Left cardiac atrium (tissue), 4 donors: ENCODE results near the gene NT5E. TPM values are rescaled to one million over a fixed set of nuclear protein-coding genes. Genes with fewer than 3 reads are reported as not detected.
A peak's percentile ranks its signal among the peaks of the same experiment; 100 is the strongest.
"Not testable (repeated sequence)": the region's sequence is repeated elsewhere in the genome, so short reads cannot be mapped to it uniquely, and the experiment has no call there.

Source experiments
- ATAC-seq, 2 donors: fragments of 200-7000 bp; cut with Tn5 transposase; one replicate each; pipeline ENCODE4 v1.9.1; 2020; ENCODE audit warnings: mild to moderate bottlenecking in 2 of 2, moderate library complexity in 2 of 2
- DNase-seq: peaks from one replicate; pipeline ENCODE4 v3.0.0-alpha.2; 2020
- intact Hi-C, 2 donors: fragments of 100-400 bp; cut with DNase I; formaldehyde crosslinking; loops; one replicate each; pipeline versions ENCODE4 v1.14.1 to v1.15.1; 2022 to 2023
- long read RNA-seq: library from polyadenylated mRNA; unstranded; transcript quantifications from one replicate; pipeline ENCODE4 v2.0.0, GENCODE V29; 2021
- total RNA-seq, 2 donors: library from RNA; stranded (reverse); fragmentation: NEBNext Ultra II Directional; extraction: Animal tissue kit (Norgen Biotek cat#: 25700); gene quantifications; one replicate each; pipeline ENCODE4 v1.2.1, GENCODE V29; 2021
- donor health status: DM: no; HTN: yes; CAD: no.
- donor health status: DM: no; HTN: yes; CAD: no; lungs with severe emphysema.
- donor health status: DM: yes; HTN: yes; CAD: no.
- donor health status: Dilated cardiomyopathy.

NT5E gene
- 10 to 100 TPM in 1 of 2 donors, 1 to 10 TPM in 1; 9.5 to 13.5 TPM for total RNA-seq
- long read RNA-seq, partial matches to known transcripts = 2 of 9 reads
- long read RNA-seq, other reads (novel, unspliced or antisense) = 2 of 9 reads

- peak; percentile 87 for DNase-seq
- intact Hi-C loops = no loop called here
- ATAC-seq = peak; percentile 94 to 95
These were observed at the start of gene NT5E for GRCh38 chr6:85449818-85450759. TSS of gene NT5E (plus strand) at chr6:85450083. CDS start at chr6:85450140, 57 bp downstream.

GRCh38 chr6:85400331-85400730 lies 49.6 kb upstream of the NT5E start:
- no peak for ATAC-seq
- intact Hi-C loops = no loop called here
- DNase-seq = no peak

DNA sequence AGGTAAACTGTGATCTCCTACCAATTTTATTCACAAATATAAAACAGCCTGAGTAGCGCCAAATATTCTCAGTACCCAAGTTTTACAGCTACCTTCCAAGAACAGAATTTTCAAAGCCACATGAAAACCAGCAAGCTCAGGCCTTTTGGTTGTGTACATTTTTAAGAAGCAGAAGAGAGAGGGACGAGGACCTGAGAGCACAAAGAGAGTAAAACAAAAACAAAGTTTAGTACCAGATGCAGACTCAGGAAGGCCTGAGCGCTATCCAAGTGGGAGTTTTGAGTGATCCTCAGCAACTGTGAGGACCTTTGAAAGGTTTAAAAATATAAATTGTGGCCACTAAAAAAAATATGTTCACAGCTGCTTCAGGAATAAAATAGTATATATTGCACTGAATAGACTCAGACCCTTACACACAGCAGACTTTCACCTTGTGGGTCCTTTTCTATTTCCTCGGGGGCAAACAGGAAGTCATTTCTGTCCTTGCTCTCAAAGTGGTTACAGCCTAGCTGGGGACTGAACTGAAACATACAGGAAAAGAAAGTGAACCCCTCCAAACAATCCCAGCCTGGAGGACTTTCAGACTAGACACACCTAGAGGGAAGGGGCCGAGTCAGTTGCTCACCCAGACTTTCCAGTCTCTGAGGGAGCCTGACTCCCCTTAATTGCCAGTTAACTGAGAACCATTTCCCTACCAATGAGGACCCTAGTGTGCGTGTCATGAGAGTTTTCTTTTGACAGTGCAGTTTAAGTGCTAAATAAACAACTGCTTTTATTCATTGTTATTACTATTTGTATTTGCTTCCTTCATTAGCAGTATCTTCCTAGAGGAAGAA lies 48.5 kb upstream of the NT5E start:
- intact Hi-C loops = no loop called here
- no peak for ATAC-seq
- no peak for DNase-seq

DNA sequence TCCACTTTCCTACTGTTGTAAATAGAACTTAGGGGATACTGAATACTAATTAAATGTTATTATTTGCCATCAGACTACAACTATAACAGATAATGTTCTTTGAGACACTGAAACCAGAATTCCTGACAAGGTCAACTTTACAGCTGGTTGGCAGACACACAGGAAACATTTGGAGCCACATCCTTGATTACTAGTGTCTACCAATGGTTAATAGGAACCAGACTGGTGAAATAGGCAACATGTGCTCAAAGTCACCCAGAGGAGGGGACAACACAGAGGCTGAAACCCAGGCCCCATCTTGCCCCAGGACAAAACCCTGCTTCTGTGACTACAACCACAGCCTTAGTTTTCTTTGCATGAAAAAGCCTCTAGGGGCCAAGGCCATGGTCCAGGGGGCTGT lies 47.8 kb upstream of the NT5E start:
- DNase-seq = no peak
- no peak for ATAC-seq
- intact Hi-C loops = no loop called here

GRCh38 chr6:85402922-85403321 lies 47.0 kb upstream of the NT5E start:
- intact Hi-C loops = no loop called here
- DNase-seq (no peak), ATAC-seq (no peak)

DNA sequence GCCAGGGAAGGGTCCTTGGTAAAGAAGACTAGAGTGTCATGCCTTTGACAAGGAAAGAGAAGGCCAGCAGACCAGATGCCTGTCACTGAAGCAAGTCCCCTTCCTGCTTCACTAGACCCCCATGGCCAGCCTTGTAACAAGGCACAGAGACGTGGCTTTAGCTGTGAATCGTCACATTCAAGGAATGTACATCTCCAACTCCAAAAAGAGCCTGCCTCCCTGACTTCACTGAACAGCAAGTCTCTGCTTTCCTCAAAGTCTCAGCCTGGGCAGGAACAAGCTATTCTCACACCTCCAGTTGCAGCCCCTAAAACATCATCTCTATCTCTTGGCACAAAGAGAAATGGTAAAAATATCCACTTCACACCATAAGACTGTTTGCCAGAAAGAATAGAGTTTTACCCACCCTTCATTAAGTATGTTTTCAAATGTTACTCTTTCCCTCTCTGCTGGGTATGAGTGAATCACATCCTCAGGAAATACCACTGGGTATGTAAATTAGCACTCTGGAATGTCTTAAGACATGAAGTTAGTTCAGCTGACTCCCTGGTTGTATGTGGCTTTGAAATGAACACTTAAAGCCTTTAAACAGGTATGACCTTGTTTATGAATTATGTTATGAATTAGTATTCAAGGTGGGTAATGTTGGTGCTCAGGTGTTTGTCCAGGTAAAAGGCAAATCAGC lies 46.4 kb upstream of the NT5E start:
- no peak for DNase-seq
- ATAC-seq = peak in 1 of 2 donors; percentile 83
- intact Hi-C loops = no loop called here

DNA sequence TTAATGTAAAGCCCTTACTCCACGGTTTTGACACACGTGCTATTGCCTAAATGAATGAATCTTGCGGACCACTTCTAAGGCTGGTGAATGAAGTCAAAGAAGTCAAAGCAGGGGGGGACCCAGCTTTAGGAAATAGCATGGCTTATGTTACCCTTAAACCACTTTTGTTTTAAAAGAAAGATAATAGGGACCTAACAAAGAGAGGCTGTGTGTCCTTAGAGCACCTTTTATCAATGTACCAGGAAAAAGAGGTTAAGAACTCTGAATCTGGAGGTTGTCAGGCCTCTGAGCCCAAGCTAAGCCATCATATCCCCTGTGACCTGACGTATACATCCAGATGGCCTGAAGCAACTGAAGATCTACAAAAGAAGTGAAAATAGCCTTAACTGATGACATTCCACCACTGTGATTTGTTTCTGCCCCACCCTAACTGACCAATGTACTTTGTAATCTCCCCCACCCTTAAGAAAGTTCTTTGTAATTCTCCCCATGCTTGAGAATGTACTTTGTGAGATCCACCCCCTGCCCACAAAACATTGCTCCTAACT lies 45.8 kb upstream of the NT5E start:
- intact Hi-C loops, DNase-seq, ATAC-seq: not testable (repeated sequence)

DNA sequence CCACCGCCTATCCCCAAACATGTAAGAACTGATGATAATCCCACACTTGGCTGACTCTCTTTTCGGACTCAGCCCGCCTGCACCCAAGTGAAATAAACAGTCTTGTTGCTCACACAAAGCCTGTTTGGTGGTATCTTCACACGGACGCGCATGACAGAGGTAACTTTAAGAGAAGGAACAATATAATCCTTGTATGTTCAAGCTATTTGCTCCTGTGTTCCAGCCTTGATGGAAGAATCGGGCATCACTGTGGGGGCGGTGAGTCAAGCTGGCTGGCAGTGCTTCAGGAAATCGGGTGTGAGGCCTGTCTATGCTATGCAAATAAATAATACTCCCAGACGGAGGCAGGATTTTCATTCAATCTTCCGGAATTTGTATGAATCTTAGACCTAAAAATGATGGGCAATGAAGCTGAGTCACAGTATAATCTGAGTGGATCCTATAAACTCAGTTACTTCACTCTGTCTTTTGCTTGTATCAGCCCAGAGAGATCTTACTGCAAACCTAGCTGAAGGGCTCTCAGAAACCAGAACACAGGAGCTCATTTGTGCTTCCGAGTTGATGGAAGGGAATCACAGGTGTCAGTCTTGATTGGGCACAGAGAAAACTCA lies 45.2 kb upstream of the NT5E start:
- intact Hi-C loops = no loop called here
- DNase-seq = peak; percentile 45
- ATAC-seq = peak; percentile 44 to 82

DNA sequence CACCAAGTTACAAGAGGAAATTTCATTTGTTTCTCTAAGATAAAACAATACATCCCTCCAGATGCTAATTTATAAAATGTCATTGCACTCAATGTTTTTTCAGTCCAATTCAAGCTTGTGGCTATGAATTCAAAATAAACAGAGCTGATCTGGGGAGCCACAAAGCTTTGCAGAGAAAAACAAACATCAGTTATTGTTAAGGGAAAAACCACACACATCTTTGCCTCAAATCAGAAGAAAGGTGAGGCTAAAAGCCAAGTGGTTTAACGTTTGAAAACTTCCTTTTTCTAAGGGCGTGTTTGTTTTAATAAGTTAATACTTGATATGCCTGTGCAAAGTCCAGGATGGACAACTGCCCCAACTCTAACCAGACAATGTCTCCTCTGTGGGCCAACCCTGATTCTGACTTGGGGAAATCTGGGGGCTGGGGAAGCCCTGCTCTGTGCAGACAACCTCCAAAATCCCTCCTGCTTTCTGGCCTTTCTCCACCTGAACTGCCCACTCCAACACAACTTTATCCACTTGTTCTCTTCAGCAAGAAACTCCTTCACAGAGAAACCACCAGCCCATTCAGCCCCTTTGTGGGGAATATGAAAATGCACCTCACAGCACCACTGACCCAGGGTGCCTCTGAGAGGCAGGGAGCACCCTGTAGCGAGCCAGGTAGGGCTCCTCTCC lies 44.6 kb upstream of the NT5E start:
- DNase-seq = no peak
- intact Hi-C loops = no loop called here
- ATAC-seq = peak in 1 of 2 donors; percentile 18

DNA sequence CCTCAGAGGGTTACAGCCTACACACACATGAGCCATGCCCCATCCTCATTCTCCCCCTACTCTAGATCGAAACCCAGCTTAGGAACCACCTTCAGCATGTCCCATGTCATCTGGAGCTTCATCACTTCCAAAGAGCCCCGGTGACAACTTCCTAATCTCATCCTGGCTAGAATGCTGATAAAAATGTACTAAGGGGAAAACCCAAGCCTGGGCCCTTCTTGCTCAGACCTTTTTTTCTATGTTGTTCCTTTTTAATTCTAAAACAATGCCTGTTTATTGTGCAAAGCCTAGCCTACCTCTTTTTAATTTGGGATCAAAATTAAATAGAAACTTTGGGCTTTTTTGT lies 44.1 kb upstream of the NT5E start:
- intact Hi-C loops = no loop called here
- ATAC-seq = no peak
- DNase-seq = no peak

DNA sequence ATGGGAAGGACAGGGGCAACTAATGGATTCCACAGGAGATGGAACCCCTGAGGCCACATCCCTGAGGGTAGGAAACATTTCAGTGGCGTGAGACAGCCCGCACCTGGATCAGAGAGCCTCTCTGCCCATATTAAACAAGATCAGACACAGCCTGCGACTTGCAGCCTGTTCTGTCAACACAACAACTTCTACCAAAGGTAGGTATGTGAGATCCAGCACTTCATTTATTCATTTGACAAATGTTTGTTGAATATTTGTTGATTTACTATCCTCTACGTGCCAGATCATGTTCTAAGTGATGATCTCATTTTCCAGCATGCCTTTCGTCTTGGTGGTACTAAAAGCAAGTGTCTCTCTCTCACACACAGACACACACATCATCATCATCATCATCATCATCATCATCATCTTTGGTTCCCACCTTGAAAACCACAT lies 43.2 kb upstream of the NT5E start:
- no peak for ATAC-seq
- intact Hi-C loops = no loop called here
- DNase-seq = no peak

DNA sequence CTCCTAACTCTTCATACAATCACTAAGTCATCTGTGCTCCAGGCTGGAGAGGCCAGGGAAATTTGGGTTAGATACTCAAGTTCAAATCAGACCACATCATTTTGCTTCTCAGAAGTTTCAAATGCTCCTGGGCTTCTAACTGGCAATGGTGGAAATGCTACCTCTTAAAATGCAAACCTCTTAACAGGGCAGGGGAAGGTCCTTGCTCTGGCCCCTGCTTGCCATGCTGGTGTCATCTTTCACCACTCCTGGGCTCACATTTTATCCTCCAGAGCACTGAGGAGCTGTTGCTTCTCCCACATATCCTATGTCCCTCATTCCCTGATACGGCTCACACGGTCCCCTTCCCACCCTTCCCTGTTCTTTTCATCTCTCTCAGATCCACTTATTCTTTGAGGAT lies 41.8 kb upstream of the NT5E start:
- DNase-seq (no peak), ATAC-seq (no peak)
- intact Hi-C loops = no loop called here

DNA sequence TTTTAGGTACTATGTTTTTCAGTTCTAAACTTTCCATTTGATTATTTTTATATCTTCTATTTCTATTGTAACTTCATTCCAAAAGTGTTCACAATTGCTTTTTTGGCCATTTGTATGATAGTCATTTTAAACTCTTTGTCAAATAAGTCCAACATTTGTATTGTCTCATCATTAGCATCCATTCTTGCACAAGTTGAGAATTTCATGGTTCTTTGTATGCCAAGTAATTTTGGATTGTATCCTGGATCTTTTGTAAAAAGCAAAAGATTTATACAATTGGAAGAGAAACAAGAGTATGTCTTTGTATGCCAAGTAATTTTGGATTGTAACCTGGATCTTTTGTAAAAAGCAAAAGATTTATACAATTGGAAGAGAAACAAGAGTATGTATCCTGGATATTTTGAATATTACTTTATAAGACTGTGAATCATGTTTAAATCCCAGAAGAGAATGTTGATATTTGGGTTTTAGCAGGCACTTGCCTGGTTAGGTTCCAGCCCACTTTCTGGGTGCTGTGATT lies 36.9 kb upstream of the NT5E start:
- ATAC-seq = no peak
- intact Hi-C loops = no loop called here
- no peak for DNase-seq

DNA sequence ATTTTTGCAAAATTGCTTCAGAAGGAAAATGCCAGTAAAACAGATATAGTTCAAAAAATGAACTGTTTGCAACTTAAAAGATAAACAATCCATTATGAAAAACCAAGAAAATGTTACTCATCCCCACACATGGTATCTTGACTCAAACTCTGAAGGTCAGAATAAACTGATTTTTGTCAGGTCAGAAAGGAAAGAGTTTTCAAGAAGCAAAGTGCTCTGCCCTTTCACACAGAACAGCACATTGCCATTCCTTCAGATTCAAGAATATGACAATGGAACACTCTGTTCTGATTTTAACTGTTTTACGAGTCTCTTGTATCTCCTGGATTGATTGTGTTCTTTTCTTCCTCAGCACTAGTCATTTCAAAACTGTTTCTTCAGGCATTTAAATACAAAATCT lies 33.8 kb upstream of the NT5E start:
- DNase-seq (no peak), ATAC-seq (no peak)
- intact Hi-C loops = no loop called here

- intact Hi-C loops = no loop called here
- DNase-seq (no peak), ATAC-seq (no peak)
These were observed 33.1 kb upstream of the NT5E start for GRCh38 chr6:85416766-85417165.

- no peak for ATAC-seq
- intact Hi-C loops = no loop called here
- DNase-seq = no peak
These were observed 32.5 kb upstream of the NT5E start for GRCh38 chr6:85417336-85417735.

GRCh38 chr6:85418059-85418458 lies 31.8 kb upstream of the NT5E start:
- DNase-seq (no peak), ATAC-seq (peak in 1 of 2 donors; percentile 39)
- intact Hi-C loops = no loop called here
